ENCODE measurements around the gene HPCA.
A peak's percentile ranks its signal among the peaks of the same experiment; 100 is the strongest.

The HPCA gene

DNA sequence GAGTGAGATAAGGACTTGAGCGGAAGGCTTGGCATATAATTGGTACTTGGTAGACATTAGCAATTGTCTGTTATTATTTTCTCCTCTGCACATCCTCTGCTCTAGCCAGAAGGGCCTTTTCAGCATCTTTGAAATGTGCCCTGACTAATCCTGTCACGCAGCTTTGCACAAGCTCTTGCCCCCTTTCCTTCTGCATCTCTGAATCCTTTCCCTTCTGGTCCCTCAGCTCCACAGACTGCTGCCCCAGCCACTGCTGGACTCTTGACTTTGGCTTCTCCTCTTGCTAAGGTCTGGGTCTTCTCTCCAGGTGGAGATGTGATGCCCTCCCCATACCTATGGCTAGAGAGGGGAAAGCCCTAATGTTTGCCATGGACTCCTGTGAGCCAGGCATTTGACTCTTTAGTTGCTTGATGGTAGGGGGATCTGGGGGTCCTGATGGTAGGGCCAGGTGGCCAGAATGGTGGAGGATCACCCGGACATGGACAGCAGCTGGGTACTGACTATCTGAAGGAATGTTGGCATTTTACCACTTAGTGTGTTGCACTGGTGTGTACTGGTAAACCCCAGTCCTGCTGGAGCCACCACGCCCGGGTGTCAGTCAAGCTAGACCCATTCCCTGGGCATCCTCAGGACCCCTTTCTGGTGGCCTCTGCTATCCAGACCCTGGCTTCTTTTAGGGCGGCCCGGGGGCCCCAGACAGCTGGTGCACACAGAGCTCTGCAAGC, 4.4 kb downstream of the HPCA start:
- DNase-seq = no peak

GRCh38 chr1:32891241-32891570, 4.9 kb downstream of the HPCA start:
- no peak for DNase-seq

GRCh38 chr1:32891630-32892029, 5.3 kb downstream of the HPCA start:
- no peak for DNase-seq

DNA sequence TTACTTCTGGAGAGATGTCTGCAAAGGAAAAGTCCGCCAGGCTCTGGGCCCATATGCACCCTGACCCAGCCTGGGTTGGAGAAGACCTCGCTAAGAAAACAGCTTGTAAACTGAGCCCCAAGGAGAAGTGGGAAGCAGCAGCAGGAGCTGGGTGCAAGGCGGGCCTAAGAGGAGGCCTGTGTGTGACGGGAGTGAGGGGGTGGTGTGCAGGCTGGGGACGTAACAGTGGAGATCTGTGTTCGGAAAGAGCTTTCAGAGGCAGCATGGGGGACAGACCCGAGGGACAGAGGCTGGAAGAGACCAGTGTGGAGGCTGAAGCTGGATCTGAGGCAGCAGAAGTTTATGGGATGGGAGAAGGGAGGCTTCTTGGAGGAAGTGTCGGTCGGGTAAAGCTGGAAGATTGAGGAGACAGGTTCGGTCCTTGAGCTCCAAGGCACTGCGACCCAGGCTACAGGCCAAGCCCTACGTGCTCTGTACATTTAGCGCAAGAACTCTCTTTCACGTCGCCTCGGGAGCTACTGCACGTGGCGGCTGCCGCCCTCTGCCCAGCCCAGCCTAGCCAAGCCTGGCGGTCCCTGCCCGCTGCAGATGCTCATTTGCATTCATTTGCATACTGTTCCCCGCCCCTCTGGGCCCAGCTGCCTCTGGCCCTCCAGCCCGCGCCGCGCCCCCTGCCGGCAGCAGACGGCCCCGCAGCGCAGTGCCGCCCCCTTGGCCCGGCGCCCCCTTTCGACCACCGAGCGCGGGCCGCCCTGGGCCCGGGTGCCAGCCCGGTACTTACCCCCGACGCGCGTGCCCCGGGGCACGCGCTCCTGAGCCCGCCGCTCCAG, 6.3 kb downstream of the HPCA start:
- peak; percentile 53 for DNase-seq

DNA sequence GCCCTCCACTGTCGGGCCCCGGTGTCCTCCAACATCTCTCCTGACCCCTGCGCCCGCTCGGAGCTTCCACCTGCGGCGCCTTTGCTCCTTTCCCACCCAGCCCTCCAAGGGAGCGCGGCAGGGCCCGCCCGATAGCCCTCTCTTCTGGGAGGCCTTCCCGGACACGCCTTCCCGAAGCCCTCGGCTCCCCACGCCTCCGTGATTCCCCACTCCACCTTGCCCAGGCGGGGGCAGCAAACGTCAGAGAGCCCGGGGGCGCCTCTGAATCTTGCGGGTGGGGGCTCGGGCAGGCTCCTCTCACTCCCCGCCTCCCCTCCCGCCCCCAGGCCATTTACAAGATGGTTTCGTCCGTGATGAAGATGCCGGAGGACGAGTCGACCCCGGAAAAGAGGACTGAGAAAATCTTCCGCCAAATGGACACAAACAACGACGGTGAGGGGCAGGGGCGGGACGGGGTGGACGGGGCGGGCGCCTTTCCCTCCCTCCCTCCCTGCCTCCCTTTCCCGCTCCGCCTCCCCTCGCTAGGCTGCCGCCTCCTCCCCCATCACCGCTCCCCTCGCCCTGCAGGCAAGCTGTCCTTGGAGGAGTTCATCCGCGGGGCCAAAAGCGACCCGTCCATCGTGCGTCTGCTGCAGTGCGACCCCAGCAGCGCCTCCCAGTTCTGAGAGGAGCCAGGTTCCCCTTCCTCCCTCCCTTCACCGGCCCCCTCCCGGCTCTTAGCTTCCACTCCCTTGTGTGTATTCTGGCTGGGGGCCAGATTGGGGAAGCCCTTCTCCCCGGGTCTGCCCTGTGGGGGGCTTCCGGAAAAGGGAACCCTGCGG, 7.1 kb downstream of the HPCA start:
- DNase-seq = no peak

- no peak for DNase-seq
Measured at GRCh38 chr1:32894019-32894600, 7.8 kb downstream of the HPCA start.

DNA sequence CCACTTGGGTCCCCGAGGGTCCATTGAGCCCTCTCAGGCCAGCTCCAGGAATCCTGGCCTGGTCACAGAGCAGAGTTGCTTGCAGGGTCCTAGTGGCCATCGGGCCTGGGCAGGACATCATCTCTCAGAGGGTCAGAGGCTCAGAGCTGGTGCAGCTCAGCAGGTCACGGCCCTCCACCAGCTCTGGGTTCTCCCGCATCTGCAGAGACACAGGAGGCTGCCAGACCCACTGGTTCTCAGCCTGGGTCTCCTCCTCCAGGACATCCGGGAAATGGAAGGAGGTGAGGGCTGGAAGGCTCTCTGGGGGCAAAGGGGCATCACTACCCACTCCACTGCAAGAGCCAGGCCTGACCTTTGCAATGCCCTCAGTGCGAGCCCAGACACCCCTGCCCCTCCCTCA, 8.4 kb downstream of the HPCA start:
- DNase-seq = no peak

DNA sequence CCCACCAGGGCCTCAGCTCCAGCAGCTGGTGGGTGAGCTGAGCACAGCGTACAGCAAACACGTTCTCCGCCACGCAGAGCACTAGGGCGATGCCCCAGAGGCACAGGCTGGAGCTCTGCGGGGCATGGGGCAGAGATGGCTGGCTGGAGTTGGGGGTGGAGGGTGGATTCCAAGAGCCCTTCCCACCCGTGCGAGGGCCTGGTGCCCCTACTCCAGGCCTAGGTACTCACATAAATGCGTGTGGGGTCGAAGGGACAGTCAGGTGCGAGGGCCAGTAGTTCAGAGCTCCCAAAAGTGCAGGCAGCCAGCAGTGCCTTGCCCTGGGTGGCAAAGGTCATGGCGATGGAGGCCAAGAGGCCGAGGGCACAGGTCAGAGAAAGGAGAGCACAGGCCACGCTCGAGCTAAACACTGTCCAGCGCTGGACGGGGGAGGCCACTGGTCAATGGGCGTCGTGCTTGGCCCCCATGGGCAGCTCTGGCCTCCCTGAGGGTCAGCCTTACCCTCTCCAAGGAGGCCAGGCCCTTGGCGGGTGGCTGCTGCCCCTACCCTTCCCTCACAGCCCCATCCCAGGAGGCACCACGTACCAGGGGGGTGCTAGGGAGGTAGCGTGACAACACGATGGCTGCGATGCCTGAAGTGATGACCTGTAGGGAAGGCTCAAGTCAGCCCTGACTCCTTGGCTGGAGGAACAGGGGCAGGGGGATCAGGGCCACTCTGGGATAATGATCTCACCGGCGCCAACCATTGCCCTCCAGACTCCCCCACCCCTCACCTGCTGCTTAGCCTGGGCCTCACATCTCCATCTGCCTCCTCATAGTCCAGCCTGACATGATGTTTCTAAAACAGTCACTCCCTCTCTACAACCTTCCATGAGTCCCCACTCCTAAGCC, 9.3 kb downstream of the HPCA start:
- DNase-seq = no peak

GRCh38 chr1:32896451-32896850, 10.2 kb downstream of the HPCA start:
- no peak for DNase-seq

DNA sequence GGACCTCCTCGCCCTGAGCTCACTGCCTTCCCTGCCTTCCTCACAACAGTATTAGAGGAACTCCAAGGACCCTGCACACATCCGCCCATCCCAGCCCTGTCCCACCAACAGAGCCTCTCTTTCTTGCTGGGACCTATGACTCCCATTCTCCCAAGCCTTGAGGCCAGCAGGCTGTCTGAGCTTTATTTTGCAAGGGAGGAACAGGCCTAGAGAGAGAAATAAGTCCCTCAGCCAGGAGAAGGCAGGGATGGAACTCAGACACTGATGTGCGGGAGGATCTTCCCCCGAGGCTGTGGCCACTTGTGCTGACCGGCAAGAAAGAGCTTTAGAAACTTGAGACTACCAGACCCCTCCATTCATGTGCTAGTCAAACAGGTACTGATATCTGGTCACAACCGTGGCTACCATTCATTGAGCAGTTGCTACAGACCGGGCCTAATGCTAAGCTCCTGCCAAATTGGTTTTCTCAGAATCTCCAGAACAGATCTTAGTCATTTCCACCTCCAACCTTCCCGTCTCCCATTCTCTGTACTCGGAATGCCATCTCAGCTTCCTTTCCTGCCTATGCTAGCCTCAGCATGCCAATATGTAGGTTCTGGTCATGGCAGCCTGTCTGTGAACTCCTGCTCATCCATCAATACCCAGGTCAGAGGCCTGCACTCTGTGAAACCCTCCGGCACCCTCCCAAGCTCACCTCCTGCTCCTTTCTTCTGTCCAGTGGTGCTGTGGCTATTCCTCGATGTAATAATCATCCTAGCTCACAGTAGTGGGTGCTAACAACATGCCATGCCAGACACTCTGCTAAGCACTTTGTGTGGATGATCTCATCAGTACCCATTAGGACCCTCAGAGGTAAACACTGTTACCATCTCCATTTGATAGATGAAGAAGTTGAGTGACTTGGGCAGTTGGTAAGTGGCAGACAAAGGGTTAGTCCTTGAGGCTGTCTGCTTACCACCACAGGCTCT, 11.1 kb downstream of the HPCA start:
- no peak for DNase-seq

GRCh38 chr1:32898056-32898455, 11.8 kb downstream of the HPCA start:
- no peak for DNase-seq

GRCh38 chr1:32898958-32899357, 12.7 kb downstream of the HPCA start:
- no peak for DNase-seq

DNA sequence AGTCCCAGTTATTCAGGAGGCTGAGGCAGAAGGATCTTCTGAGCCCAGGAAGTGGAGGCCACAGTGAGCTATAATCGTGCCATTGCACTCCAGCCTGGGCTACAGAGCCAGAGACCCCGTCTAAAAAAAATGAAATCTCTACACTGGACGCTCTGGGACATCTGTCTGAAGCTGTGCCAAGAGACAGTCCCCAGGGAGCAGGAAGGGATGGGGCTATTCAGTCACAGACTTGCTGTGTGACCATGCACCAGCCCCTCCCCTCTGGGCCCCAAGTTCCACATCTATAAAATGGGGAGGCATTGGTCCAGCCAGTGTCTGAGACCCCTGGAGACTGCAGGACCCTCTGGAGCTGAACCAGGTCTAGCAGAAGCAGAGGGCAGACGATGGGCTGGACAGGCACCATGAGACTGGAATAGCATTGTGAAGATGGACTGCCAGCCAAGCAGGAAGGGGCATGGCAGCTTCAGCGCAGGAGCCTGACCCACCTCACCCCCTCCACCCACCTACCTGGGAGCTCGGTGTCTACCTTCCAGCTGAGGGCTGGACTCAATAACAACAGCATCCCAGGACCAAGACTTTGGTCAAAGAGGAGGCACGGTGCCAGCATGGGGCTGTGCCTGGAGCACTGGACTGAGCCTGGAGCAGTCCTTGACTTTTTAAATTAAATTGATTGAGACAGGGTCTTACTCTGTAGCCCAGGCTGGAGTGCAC, 13.4 kb downstream of the HPCA start:
- no peak for DNase-seq

GRCh38 chr1:32900371-32900955, 14.2 kb downstream of the HPCA start:
- no peak for DNase-seq

- no peak for DNase-seq
Measured at GRCh38 chr1:32900956-32901822, 14.9 kb downstream of the HPCA start, which contains the start of gene TMEM54. TMEM54 (minus strand) TSS chr1:32901389; CDS start chr1:32901238, 151 bp downstream.

- no peak for DNase-seq
Measured at GRCh38 chr1:32901823-32902534, 15.7 kb downstream of the HPCA start.

DNA sequence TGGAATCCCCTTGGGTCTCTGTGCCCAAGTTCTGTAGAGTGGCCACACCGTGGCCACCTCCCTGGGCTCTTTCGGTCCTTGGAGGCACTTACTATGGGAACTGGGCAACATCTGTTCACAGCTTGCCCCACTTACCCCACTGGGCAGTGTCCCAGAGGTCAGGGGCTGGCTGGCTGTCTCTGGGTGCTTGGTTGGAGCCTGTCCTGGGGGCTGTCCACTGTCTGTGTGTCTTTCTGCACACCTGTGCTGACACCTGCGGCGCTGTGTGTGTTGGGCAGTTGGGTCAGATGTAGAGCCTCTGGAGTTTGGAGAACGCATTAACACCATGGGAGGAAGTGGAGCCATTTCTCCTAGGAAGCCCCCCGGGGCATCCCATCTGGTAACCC, 16.2 kb downstream of the HPCA start:
- no peak for DNase-seq
